ENCODE measurements around the gene BLM.

Gene BLM

DNA sequence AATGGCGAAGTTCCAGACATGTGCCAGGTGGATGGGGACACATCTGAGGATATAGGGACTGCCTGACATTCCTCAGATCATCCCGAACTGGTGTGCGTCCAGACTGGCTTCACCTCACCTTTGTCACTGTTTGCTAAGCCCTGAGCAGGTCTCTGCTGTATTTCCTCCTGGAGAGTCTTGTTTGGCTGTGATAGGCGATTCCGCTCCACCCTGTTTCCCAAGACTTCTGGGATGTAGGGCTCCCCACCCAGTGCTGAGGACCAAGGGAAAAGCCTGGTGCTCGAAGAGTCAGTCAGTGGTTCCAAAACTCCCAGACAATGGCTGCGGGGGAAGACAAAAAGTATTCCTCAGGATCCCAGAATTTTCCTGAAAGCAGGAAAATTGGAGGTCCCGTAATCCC, 140.2 kb downstream of the BLM start:
- DNase-seq, result no peak

DNA sequence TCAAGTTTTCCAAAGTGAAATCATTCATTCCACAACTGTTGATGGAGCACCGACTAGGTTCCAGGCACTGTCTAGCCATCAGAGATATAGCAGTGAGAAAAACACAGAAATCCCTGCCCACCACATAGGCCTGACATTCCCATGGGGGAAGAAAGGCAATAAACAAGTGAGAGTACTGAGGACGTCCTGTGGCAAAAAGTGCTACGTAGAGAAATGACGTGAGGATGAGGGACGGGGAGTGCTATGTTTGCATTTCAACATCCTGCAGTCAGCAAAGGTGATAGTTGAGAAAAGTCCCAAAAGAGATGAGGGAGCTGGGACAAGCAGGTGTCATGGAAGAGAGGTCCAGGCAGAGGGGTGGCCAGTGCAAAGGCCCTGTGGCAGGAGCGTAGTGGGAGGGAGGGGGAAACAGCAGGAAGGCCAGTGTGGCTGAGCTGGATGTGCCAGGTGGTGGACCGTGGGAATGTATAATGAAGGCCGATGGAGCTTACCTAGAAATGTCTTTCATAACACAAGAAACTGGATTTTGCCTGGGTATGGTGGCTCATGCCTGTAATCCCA, 140.8 kb downstream of the BLM start:
- DNase-seq, result no peak

DNA sequence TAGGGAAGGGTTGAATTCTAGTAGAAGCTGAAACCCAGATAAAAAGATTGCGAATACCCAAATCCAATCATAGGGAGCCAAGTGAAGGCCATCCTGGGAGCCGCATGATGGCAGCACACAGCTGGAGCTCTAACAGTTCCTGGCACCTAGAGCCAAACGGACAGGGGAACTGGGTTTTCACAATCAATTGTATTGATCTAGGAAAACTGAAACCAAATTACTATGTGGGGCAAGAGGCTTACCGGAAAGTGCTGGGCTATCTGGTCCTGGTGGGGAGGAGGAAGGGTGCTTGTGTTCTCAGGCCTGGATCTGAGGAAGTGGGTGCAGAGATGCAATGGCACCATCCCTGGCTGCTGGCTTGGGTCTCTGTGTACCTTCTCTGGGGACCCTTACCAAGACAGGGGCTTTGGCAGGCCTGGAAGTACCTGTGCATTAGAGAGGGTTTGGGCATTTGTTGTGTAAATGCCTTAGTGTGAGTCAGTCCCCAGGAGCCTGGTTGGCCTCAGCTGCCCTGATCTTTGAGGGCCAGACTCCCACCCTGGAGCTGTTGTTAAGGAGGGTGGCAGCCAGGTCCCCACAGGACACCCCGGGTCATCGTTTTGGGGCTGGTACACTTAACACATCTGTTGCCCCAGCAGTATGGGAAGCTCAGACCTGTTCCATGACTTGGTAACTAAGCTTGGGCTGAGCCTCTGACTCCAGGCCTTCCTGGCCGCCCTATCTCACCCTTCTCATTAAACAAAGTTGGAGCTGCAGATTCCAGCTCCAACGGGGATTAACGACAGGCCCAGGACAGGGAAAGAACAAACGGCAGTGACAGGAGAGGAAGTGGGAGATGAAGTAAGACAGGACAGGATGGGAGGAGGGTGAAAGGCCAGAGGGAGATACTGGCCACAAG, 142.3 kb downstream of the BLM start:
- DNase-seq, result no peak

DNA sequence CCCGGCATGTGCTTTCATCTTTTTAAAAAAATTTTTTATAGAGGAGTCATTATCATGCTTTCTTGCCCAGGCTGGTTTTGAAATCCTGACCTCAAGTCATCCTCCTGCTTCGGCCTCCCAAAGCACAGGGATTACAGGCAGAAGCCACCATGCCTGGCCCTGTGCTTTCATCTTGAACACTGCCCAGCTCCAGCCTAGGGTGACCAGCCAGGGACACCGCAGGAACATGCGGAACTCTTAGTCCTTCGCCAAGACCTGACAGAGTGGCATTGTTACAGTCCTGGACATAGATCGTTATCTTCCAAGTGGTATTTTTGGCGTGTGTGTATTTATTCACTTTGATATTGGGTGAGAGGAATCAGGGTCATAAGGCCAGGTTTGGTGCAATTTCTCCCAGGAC, 143.3 kb downstream of the BLM start:
- DNase-seq, result no peak

DNA sequence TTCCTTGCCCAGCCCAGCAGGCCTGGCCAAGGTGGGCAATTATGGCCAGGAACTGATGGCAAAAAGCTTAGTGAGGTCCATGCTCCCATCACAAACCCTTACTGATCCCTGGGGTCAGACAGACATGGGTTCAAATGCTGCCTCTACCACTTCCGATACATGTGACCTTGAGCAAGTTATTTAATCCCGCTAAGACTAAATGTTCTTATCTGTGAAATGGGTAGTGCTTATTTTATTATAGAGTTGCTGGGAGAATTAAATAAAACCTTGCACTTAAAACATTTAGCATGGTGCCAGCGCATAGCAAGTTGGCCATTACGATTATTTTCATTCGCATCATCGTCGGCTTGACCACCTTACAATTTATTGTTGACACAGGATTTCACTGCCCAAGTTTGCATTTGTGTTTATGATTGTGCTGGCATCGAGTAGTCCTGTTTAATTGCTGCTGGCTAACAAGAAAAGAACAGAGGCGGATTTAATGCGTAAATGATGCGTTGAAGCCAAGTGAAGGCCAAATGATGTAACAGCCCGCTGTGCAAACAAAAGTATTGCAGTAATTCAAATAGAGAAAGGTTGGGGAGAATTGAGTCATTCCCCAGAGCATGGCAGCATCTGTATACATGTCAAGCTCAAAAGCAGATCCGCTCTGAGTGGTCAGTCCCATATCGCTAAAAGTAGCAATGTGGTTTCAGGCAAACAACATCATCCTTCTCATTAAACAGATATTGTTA, 144.0 kb downstream of the BLM start:
- DNase-seq, result no peak

DNA sequence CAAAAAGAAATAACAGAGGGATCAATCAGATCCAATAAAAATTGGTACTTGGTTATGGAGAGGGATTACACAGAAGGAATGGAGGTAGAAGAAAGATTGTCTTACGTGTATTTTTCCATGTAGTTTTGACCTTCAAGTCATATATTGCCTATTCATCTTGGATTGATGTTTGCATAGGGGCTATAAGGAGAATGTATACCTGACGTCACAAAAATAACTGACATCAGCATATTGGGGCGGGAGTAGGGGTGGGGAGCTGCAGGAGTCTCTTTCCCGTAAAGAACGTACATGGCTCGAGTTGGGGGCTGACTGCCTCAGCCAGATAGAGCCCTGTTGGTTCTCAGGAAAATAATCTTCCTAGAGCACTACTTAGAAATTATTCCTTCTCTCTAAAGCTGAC, 145.3 kb downstream of the BLM start:
- no peak for DNase-seq

DNA sequence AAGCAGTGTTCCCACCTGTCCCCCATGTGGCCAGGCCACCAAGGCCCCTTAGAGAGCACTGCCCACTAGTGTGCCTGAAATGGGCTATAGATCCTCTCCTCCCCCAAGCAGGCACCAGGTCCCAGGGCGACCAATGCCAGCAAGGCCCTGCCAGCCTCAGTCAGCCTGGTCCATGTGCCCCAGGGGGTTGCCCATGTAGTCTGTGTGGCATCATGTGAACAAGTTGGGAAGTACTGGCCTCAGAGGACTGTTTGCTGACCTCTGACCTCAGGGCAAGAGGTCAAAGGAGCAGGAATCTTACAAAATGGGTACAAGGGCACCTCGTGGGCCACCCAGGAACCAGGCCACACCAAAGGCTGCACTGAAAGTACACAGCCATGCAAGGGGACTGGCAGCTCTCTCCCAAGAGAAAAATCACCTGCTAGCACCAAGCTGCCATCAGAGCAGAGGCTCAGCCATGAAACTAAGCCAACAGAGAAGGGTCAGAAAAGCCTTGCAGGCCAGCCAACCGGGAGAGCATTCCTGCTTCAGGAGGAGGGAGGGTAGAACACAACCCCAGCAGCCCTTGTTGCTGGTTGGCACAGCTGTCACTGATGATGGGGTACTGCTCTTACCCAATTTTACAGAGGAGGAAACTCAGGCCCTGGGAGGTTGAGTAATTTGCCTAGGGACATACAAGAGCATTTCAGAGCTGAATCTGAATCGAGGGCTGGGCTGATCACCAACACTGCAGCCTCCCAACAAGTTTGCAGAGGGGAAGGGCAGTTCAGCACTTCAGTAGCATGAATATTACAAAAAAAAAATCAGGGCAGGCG, 146.0 kb downstream of the BLM start:
- no peak for DNase-seq

DNA sequence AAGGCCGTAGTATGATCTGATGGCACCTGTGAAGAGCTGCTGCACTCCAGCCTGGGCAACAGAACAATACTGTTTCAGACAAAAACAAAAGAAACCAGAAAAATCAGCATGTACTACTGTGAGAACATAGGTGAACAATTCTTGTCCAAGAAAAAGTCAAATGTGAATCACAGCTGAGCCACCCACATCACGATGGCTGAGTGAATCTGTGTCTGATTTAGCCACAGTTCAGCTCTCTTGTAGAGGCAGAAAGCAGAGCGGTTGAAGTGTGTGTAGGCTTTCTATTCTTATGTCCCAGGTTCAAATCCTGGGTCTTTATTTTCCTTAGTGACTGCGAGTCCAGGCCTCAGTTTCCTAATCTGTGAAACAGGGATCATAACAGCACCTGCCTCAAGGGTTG, 146.8 kb downstream of the BLM start:
- DNase-seq, result no peak

DNA sequence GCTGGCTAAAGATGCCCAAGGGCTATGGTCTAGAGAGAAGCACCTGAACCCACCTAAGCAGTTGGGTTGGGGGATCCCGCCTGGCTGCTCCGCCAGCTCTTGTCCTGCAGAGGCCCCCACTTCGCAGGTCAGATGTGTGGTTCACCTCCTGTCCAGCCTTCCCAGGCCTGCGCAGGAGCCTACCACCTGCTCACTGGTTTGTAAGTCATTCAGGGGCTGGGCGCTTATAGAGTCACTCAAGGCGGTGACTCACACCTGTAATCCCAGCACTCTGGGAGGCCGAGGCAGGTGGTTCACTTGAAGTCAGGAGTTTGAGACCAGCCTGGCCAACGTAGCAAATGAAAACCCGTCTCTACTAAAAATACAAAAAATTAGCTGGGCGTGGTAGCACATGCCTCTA, 147.4 kb downstream of the BLM start:
- no peak for DNase-seq

DNA sequence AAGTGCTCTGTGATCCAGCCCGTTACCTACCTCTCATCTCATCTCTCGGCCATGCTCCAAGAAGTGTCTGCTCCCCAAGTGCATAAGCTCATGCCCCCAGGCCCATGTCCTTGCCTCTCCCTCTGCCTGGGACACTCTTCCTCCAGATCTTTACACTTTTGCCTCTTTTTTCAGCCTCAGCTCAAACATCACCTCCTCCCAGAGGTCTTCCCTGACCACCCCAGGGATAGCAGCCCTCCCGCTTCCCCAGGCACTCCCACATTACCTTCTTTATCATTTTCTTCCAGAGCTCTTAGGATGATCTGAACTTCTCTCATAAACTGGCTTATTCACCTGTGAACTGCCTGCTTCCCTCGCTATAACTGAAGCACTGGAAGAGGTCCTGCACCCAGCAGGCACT, 148.6 kb downstream of the BLM start:
- DNase-seq, result no peak

Data from activated effector memory CD4-positive, alpha-beta T cell treated with anti-CD3 and anti-CD28 coated beads, Interleukin-2, amount 50 U/mL, for 16 hours (primary cell).